OCI-LY7 (cell line): ENCODE measurements around the gene GRID1.

ENCODE experiments used
- CTCF ChIP-seq: fragments of 200-600 bp; sonication (generic); conservative IDR thresholded peaks from 2 replicates; pipeline ENCODE4 v1.5.1; 2014; ENCODE audit warnings: mild to moderate bottlenecking, antibody characterized with exemption, low read length, moderate library complexity, mixed read lengths
- EZH2phosphoT487 ChIP-seq: fragments of 200-600 bp; sonication (generic); IDR thresholded peaks from 2 replicates; pipeline ENCODE4 v1.6.1; 2018; ENCODE audit warnings: low read depth, borderline replicate concordance, mild to moderate bottlenecking, mixed run types, antibody characterized with exemption, low read length, moderate library complexity, mixed read lengths

DNA sequence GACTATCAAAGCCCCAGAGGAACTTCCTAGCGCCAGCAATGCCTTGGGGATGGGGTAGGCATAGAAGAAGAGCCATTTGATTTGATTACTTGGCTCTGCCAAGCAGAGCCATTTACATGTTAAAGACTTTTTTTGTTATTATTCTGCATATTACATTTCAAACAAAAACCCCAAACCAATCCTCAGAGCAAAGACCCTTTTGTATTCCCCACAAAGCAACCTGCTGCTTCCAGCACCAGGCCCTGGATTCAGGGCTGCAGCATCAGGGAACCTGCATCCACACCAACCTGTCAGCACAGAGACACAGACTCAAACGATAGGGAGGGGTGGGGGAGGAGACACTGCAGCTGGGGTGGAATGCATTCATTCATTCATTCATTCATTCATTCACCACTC lies 73.2 kb downstream of the GRID1 start:
- no peak for TF ChIP-seq CTCF
- no peak for TF ChIP-seq EZH2phosphoT487
